Esophagus muscularis mucosa (tissue), 3 donors: ENCODE data around the gene LATS1.

Experiments
- CTCF ChIP-seq, 3 experiments: fragments of 200-600 bp in 2 of 3; fragments of 450-650 bp in 1 of 3; sonication (generic) in 2 of 3; IDR thresholded peaks; one replicate each; pipeline ENCODE4 v1.5.1; 2017 to 2019; ENCODE audit warnings: antibody characterized with exemption in 3 of 3, mild to moderate bottlenecking in 2 of 3, moderate library complexity in 1 of 3
- POLR2A ChIP-seq: fragments of 450-650 bp; IDR thresholded peaks from one replicate; pipeline ENCODE4 v1.6.1; 2017; ENCODE audit warnings: antibody characterized with exemption, moderate library complexity, mild to moderate bottlenecking, low read depth
- POLR2AphosphoS5 ChIP-seq, 2 donors: sonication (generic); formaldehyde crosslinking; IDR thresholded peaks; one replicate each; pipeline ENCODE4 v1.6.1; 2017; ENCODE audit warnings: antibody characterized with exemption in 2 of 2

DNA sequence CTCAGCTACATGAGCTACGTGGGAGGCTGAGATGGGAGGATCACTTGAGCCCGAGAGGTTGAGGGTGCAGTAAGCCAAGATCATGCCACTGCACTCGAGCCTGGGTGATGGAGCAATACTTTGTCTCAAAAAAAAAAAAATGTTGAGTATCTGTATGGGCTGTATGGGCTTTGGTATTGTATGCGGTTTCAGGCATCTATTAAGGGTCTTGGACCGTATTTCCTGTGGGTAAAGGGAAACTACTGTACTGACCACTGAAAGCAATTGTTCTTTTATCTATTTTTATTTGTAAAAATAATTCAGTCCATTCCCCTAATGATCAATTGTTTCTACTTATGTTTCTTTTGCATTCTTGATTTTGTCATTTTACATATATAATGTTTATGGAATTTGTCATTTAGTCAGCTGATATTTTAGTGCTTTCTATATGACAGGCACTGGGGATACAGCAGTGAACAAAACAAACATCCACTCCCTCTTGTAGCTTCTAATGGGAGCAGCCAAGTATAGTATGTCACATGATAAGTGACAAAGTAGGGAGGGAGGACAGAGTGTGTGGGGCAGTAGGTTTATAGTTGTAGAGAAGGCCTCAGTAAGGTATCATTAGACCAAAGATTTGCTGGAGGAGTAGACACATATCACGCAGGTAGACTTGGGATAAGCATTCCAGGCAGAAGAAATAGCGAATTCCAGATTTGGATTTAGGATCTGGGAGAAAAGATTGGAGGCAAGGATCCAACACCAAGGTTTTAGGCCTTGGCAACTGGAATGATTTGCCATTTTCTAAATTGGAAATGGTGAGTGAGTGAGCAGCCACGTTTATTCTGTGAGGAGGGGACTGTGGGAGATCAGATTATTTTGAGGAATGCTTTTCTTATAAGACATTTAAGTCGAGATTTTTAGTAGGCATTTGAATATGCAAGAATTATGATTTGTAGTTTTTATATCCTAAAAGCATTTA lies 37.7 kb upstream of the LATS1 start:
- no peak for TF ChIP-seq CTCF (IDR thresholded peaks at IDR 0.05)
- no peak for TF ChIP-seq POLR2A
- TF ChIP-seq POLR2AphosphoS5 (IDR thresholded peaks at IDR 0.05): no peak
